HepG2 (cell line): ENCODE data around the gene GTF3A. TPM values are rescaled to one million over a fixed set of nuclear protein-coding genes. Genes with fewer than 3 reads are reported as not detected.

Experiments used
- GABPA ChIP-seq, 2 experiments: IDR thresholded peaks; 2 replicates each; pipeline ENCODE4 v1.6.1; 2011 to 2016; ENCODE audit warnings: low read depth in 2 of 2, low read length in 1 of 2, missing biosample characterization in 1 of 2, missing genetic modification characterization in 1 of 2
- GPN1 ChIP-seq: sonication (generic); formaldehyde crosslinking; IDR thresholded peaks from 2 replicates; pipeline ENCODE4 v1.5.1; 2020; ENCODE audit warnings: missing genetic modification reagents, borderline replicate concordance
- GTF2F1 ChIP-seq: fragments of 150-350 bp; IDR thresholded peaks from 2 replicates; pipeline ENCODE4 v1.6.1; 2014; ENCODE audit warnings: low read length
- HOXA5 ChIP-seq: sonication (generic); formaldehyde crosslinking; IDR thresholded peaks from 2 replicates; pipeline ENCODE4 v1.4.0; 2020; ENCODE audit warnings: missing genetic modification reagents
- KAT2B ChIP-seq: fragments of 150-350 bp; IDR thresholded peaks from 2 replicates; pipeline ENCODE4 v1.6.1; 2014; ENCODE audit warnings: low read depth, low read length, borderline replicate concordance
- KDM5B ChIP-seq: sonication (generic); formaldehyde crosslinking; IDR thresholded peaks from 2 replicates; pipeline ENCODE4 v1.4.0; 2020; ENCODE audit warnings: missing genetic modification reagents, mild to moderate bottlenecking, borderline replicate concordance
- MAFG ChIP-seq: sonication (generic); formaldehyde crosslinking; IDR thresholded peaks from 2 replicates; pipeline ENCODE4 v1.5.1; 2020; ENCODE audit warnings: mild to moderate bottlenecking, missing genetic modification reagents
- NR2F2 ChIP-seq: IDR thresholded peaks from 2 replicates; pipeline ENCODE4 v1.6.1; 2012; ENCODE audit warnings: low read depth, inconsistent platforms, borderline replicate concordance
- TBP ChIP-seq: sonication (generic); formaldehyde crosslinking; IDR thresholded peaks from 2 replicates; pipeline ENCODE4 v1.5.0; 2020; ENCODE audit warnings: missing genetic modification reagents
- TP53 ChIP-seq: sonication (generic); formaldehyde crosslinking; conservative IDR thresholded peaks from 2 replicates; pipeline ENCODE4 v1.4.0; 2020; ENCODE audit warnings: missing genetic modification reagents
- ZBTB1 ChIP-seq: sonication (generic); formaldehyde crosslinking; IDR thresholded peaks from 2 replicates; pipeline ENCODE4 v1.4.0; 2020; ENCODE audit warnings: missing genetic modification reagents, borderline replicate concordance
- ZNF263 ChIP-seq: sonication (generic); formaldehyde crosslinking; IDR thresholded peaks from 2 replicates; pipeline ENCODE4 v1.4.0; 2020; ENCODE audit warnings: missing genetic modification reagents
- ZNF329 ChIP-seq: sonication (generic); formaldehyde crosslinking; IDR thresholded peaks from 2 replicates; pipeline ENCODE4 v1.9.0; 2021; ENCODE audit warnings: low read depth, mild to moderate bottlenecking, missing genetic modification reagents
- ZNF546 ChIP-seq: sonication (generic); formaldehyde crosslinking; conservative IDR thresholded peaks from 2 replicates; pipeline ENCODE4 v1.8.1; 2023; ENCODE audit warnings: mild to moderate bottlenecking, missing genetic modification reagents
- ZNF557 ChIP-seq: sonication (generic); formaldehyde crosslinking; IDR thresholded peaks from 2 replicates; pipeline ENCODE4 v1.4.0; 2020; ENCODE audit warnings: missing genetic modification reagents
- ZNF615 ChIP-seq: sonication (generic); formaldehyde crosslinking; IDR thresholded peaks from 2 replicates; pipeline ENCODE4 v1.5.0; 2020; ENCODE audit warnings: mild to moderate bottlenecking, missing genetic modification reagents, borderline replicate concordance
- ZNF724P ChIP-seq: sonication (generic); formaldehyde crosslinking; IDR thresholded peaks from 2 replicates; pipeline ENCODE4 v1.8.0; 2022; ENCODE audit warnings: missing genetic modification reagents, borderline replicate concordance
- ZNF773 ChIP-seq: sonication (generic); formaldehyde crosslinking; IDR thresholded peaks from 2 replicates; pipeline ENCODE4 v1.4.0; 2020; ENCODE audit warnings: missing genetic modification reagents, borderline replicate concordance
- ZSCAN30 ChIP-seq: sonication (generic); formaldehyde crosslinking; IDR thresholded peaks from 2 replicates; pipeline ENCODE4 v1.5.0; 2020; ENCODE audit warnings: mild to moderate bottlenecking, missing genetic modification reagents
- polyA plus RNA-seq, 8 experiments: library from polyadenylated mRNA; depleted of rRNA in 3 of 8; stranded (reverse) in 7 of 8; unstranded in 1 of 8; fragments of >200 nt; fragmentation: Illumina TruSeq in 4 of 8; extraction: Trizol in 4 of 8; gene quantifications; 2 replicates each; pipeline versions ENCODE4 v1.2.1 to v1.2.3, GENCODE V29; 2011 to 2016; ENCODE audit warnings: low read depth in 4 of 8, missing spikeins in 1 of 8, mixed read lengths in 1 of 8; ENCODE audit not compliant: insufficient read depth in 1 of 8
- total RNA-seq, 5 experiments: library from RNA; depleted of rRNA; stranded (reverse); fragments of >200 nt; fragmentation: Illumina TruSeq; extraction: Trizol; gene quantifications; 2 replicates each; pipeline ENCODE4 v1.2.3, GENCODE V29; 2016; ENCODE audit warnings: low read depth in 1 of 5
- TF ChIP-seq, protein P1 (sequence below): sonication (generic); formaldehyde crosslinking; IDR thresholded peaks from 2 replicates; pipeline ENCODE4 v1.4.0; 2020; ENCODE audit warnings: missing genetic modification reagents, borderline replicate concordance
- TF ChIP-seq, protein P2 (sequence below): sonication (generic); formaldehyde crosslinking; IDR thresholded peaks from 2 replicates; pipeline ENCODE4 v1.5.0; 2020; ENCODE audit warnings: missing genetic modification reagents
- TF ChIP-seq, protein P3 (sequence below): IDR thresholded peaks from 2 replicates; pipeline ENCODE4 v1.6.1; 2016; ENCODE audit warnings: missing biosample characterization, missing genetic modification reagents, low read depth
- TF ChIP-seq, protein P4 (sequence below): sonication (generic); formaldehyde crosslinking; conservative IDR thresholded peaks from 2 replicates; pipeline ENCODE4 v1.4.0; 2020; ENCODE audit warnings: missing genetic modification reagents

GTF3A gene
- total and polyA plus RNA-seq, 2 of the 13 experiments (the other 11 are each of a cell fraction or from before 2014, with no cell fraction given) = 42.1 to 176 TPM

DNA sequence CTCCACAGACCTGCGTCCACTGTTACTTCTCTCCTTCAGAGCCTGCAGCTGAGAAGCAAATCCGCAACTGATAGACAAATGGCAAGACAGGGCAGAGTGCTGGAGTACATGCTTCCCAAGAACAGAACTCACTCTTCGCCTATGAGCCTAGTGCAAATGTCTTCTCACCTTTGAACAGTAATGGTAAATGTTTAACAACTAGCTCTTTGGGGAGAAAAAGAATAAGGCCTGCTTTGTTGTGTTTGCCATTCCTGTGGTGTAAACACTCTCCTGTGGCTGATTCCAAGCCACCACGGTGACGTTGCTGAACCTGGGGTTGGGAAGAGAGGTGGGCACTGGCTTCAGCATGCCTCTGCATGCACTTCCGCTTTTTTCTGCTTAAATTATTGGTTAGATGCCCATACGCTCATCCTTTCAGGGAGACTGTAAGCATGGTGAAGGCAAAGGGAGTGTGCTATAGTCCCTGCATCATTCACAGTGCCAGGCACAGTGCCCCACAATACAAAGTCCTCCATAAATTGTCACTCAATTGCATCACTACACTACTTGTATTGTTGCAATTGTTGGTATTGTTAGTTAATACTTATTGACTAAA is 28.1 kb upstream of the GTF3A start (continued):
- TF ChIP-seq, protein P1, sequence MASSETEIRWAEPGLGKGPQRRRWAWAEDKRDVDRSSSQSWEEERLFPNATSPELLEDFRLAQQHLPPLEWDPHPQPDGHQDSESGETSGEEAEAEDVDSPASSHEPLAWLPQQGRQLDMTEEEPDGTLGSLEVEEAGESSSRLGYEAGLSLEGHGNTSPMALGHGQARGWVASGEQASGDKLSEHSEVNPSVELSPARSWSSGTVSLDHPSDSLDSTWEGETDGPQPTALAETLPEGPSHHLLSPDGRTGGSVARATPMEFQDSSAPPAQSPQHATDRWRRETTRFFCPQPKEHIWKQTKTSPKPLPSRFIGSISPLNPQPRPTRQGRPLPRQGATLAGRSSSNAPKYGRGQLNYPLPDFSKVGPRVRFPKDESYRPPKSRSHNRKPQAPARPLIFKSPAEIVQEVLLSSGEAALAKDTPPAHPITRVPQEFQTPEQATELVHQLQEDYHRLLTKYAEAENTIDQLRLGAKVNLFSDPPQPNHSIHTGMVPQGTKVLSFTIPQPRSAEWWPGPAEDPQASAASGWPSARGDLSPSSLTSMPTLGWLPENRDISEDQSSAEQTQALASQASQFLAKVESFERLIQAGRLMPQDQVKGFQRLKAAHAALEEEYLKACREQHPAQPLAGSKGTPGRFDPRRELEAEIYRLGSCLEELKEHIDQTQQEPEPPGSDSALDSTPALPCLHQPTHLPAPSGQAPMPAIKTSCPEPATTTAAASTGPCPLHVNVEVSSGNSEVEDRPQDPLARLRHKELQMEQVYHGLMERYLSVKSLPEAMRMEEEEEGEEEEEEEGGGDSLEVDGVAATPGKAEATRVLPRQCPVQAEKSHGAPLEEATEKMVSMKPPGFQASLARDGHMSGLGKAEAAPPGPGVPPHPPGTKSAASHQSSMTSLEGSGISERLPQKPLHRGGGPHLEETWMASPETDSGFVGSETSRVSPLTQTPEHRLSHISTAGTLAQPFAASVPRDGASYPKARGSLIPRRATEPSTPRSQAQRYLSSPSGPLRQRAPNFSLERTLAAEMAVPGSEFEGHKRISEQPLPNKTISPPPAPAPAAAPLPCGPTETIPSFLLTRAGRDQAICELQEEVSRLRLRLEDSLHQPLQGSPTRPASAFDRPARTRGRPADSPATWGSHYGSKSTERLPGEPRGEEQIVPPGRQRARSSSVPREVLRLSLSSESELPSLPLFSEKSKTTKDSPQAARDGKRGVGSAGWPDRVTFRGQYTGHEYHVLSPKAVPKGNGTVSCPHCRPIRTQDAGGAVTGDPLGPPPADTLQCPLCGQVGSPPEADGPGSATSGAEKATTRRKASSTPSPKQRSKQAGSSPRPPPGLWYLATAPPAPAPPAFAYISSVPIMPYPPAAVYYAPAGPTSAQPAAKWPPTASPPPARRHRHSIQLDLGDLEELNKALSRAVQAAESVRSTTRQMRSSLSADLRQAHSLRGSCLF (CRISPR knock-in tag) = no peak
- TF ChIP-seq GABPA (IDR thresholded peaks at IDR 0.05; ENCODE audit: low read depth, low read length) = no peak
- peak; percentile 74 for TF ChIP-seq GABPA (CRISPR knock-in tag; IDR thresholded peaks at IDR 0.05; ENCODE audit: low read depth)
- TF ChIP-seq, protein P2, sequence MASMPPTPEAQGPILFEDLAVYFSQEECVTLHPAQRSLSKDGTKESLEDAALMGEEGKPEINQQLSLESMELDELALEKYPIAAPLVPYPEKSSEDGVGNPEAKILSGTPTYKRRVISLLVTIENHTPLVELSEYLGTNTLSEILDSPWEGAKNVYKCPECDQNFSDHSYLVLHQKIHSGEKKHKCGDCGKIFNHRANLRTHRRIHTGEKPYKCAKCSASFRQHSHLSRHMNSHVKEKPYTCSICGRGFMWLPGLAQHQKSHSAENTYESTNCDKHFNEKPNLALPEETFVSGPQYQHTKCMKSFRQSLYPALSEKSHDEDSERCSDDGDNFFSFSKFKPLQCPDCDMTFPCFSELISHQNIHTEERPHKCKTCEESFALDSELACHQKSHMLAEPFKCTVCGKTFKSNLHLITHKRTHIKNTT (CRISPR knock-in tag) = no peak
- TF ChIP-seq, protein P3, sequence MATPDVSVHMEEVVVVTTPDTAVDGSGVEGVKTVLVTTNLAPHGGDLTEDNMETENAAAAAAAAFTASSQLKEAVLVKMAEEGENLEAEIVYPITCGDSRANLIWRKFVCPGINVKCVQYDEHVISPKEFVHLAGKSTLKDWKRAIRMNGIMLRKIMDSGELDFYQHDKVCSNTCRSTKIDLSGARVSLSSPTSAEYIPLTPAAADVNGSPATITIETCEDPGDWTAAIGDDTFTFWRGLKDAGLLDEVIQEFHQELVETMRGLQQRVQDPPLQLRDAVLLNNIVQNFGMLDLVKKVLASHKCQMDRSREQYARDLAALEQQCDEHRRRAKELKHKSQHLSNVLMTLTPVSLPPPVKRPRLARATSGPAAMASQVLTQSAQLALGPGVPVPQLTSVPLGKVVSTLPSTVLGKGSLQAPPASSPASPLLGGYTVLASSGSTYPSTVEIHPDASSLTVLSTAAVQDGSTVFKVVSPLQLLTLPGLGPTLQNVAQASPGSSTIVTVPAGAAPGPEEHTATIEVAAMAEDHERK (CRISPR knock-in tag) = no peak
- TF ChIP-seq ZNF263 (CRISPR knock-in tag) = 0 out of 2 replicates have a peak, but pooled peaks have one; percentile 55
- TF ChIP-seq ZNF615 (CRISPR knock-in tag) = no peak
- no peak for TF ChIP-seq MAFG (CRISPR knock-in tag)
- no peak for TF ChIP-seq ZSCAN30
- no peak for TF ChIP-seq ZNF724P (CRISPR knock-in tag)
- TF ChIP-seq TBP (CRISPR knock-in tag) = no peak
- TF ChIP-seq NR2F2 = no peak; the same call in 1 of the 2 replicates
- TF ChIP-seq KDM5B (CRISPR knock-in tag) = peak; percentile 28; the same call in 1 of the 2 replicates
- no peak for TF ChIP-seq KAT2B
- TF ChIP-seq HOXA5 (CRISPR knock-in tag) = no peak
- no peak for TF ChIP-seq ZNF329 (CRISPR knock-in tag)
- TF ChIP-seq ZNF557 = no peak
- TF ChIP-seq, protein P4, sequence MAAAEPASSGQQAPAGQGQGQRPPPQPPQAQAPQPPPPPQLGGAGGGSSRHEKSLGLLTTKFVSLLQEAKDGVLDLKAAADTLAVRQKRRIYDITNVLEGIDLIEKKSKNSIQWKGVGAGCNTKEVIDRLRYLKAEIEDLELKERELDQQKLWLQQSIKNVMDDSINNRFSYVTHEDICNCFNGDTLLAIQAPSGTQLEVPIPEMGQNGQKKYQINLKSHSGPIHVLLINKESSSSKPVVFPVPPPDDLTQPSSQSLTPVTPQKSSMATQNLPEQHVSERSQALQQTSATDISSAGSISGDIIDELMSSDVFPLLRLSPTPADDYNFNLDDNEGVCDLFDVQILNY = no peak
- no peak for TF ChIP-seq ZNF773
- no peak for TF ChIP-seq ZNF546 (CRISPR knock-in tag)
- no peak for TF ChIP-seq ZBTB1
- no peak for TF ChIP-seq GPN1
- no peak for TF ChIP-seq GTF2F1
- no peak for TF ChIP-seq TP53 (CRISPR knock-in tag)
